WTC11 (cell line): ENCODE data around the gene HOXA2.

ENCODE experiments used
- JUN ChIP-seq: sonication (generic); formaldehyde crosslinking; IDR thresholded peaks from 2 replicates; pipeline ENCODE4 v1.8.0; 2023; ENCODE audit warnings: mild to moderate bottlenecking, missing genetic modification reagents
- PRRX2 ChIP-seq: fragments of 250-450 bp; sonication (Bioruptor Pico); IDR thresholded peaks from 2 replicates; pipeline ENCODE4 v1.8.0; 2021; ENCODE audit warnings: mild to moderate bottlenecking

GRCh38 chr7:27147199-27148030 is 44.9 kb upstream of the HOXA2 start, which contains the start of gene HOXA6:
- no peak for TF ChIP-seq JUN (CRISPR knock-in tag)
- TF ChIP-seq PRRX2 (CRISPR knock-in tag): no peak
